Stimulated activated naive CD4-positive, alpha-beta T cell (primary cell): ENCODE data around the gene CHSY3.

Experiments
- DNase-seq, 6 experiments: peaks; one replicate each; lab custom pipeline; 2025; lab: John Stamatoyannopoulos, UW

The CHSY3 gene

DNA sequence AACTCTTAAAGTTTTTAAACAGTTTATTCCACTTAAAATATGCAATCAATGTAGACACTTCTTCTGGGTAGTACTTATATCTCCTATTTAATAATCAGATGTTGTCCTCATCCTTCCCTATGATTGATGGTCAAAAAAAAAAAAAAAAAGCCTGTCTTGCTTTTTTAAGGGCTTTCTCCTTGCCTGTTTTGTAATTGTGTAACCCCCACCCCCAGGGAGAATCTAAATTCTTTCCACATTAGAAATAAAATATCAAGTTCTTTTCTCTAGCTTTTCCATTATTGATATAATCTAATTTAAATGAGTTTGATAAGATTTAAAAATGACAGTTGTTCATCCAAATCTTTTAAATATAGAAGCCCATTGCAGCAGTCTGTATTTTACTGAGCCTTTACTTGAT, 119.7 kb downstream of the CHSY3 start:
- no peak for DNase-seq

DNA sequence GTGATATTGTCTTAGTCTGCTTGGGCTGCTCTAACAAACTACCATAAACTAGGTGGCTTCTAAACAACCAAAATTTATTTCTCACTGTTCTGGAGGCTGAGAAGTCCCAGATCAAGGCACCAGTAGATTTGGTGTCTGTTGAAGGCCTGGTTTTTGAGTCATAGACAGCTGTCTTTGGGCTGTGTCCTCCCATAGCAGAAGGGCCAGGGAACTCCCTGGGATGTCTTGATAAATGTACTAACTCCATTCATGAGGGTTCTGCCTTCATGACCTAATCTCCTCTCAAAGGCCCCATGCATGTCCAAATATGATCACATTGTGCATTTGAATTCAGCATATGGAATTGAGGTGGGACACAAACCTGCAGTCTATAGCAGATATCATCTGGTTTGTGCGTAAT, 121.2 kb downstream of the CHSY3 start:
- DNase-seq, result no peak

- DNase-seq, result no peak
These were observed 128.5 kb downstream of the CHSY3 start for GRCh38 chr5:130032807-130033206.

GRCh38 chr5:130034566-130035210, 130.4 kb downstream of the CHSY3 start:
- no peak for DNase-seq

DNA sequence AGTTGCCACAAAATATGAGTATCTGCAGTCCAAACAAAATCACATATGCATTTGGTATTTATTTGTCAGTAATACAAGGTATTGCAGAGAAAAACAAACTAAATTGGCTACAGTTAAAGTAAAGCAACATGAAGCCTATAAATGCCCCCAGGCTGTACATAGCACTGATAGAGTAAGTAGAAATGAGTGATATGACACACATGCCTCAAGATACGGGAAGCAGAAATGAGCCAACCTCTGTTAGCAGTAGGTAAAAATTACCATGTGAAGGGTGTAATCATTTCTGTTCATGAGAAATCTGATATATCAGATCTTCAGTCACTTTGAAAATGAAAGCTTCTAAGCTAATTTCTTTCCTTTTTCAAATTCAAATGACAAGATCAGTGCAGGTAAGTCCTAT, 131.1 kb downstream of the CHSY3 start:
- no peak for DNase-seq

DNA sequence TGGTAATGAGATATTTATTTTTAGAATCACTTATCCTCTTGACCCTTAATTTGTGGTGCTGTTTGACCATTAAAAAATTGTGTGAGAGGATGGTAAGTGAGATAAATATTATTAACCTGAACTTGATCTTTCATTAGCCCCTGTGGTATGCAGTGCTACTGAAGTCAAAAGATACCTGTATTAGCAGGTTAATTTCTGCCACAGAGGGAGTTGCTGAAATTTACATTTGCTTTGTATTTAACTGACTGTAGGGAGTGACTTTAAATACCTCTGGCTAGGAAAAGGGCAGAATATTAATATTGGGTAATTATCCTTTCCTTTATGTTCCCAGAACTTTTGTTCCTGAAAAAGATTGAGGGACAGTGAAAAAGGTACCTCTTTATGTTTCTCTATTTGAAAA, 133.6 kb downstream of the CHSY3 start:
- DNase-seq, result no peak

DNA sequence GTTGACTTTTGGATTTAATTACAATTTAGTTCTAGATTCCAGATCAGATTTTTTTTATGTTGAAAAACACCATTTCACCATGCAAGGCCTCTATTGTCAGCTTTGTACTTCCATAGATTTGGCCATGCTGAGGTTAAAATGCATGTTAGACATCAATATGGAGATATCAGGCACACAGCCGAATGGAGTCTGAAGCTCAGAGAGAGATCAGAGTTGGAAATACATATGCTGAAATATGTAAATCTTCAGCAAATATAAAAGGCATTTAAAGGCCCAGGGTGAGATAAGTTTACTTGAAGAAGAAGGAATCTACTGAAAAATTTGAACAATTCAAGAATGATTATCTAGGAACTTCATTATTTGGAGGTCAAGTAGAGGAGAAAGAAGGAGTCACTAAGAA, 139.6 kb downstream of the CHSY3 start:
- no peak for DNase-seq

DNA sequence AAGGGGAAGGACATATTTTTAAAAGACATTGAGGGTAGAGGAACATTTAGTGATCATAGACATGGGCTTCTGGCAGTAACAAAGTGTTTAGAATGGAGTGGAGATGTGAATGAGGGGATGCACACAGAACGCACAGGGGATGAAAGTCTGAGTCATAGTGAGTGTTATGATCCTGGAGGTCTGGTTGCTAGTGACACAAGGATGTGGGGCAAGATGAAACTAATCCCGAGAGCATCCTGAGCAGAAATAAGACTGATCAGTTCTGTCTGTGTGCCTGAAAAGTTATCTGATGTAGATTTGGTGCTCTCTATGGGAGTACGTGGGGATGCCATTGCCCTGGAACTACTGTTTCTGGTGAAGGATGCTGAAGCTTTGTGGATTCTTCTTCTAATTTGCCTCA, 141.1 kb downstream of the CHSY3 start:
- no peak for DNase-seq

- DNase-seq, result no peak
These were observed 146.3 kb downstream of the CHSY3 start for GRCh38 chr5:130050585-130050984.

GRCh38 chr5:130052752-130053151, 148.5 kb downstream of the CHSY3 start:
- no peak for DNase-seq

DNA sequence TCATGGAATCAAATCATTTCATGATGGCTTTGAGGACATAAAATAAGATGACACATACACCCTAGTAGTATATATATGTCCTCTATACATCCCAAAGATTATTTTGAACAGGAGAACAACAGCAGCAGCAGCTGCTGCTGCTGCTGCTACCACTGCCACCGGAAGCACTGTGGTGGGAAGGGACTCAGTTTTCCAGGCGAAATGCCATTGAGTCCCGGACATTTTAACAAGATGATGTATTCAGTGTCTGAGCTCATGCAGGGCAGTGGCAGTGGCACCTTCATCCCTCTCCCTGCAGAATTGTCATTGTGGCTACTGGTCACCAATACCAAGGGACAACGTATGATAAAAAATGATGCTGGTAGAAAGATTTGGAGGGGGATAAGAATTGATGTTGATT, 151.3 kb downstream of the CHSY3 start:
- no peak for DNase-seq

- no peak for DNase-seq
These were observed 157.5 kb downstream of the CHSY3 start for GRCh38 chr5:130061746-130062145.

GRCh38 chr5:130063603-130064002, 159.3 kb downstream of the CHSY3 start:
- no peak for DNase-seq

- no peak for DNase-seq
These were observed 160.2 kb downstream of the CHSY3 start for GRCh38 chr5:130064484-130064883.

DNA sequence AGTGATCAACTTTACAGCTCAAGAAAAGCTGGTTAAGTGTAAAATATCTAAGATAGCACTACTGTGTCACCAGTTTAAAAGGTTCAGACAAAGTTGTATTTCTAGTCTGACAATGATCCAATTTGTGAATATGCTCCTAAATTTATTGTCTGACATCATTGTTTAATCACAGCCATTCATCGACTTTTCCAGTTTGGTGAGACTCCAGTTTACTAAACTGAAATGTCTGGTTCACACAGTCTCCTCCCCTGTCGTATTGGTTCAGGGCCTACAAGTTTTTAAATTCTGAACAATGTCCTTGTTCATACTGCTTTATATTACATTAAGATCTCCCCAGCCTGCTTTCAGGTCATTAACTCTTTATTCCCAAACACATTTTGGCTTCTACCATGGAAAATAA, 161.4 kb downstream of the CHSY3 start:
- DNase-seq, result no peak

DNA sequence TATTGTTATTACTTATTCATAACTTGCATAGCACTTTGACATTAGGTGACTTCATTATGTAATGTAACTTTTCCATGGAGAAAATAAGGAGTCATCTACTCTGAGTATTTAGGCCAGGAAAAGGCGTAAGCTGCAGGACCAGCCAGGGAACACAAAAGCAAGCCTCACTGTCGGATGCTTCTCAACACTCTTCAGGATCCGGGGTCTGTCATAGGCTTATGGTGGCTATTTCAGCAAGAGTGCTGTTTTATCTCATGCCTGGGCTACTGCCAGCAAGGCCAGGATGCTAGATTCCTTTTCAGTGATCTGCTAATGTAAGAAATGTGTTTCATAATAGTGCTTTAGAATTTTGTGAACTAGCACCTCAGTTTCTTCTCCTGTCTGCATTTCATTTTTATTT, 162.4 kb downstream of the CHSY3 start:
- DNase-seq, result no peak

- DNase-seq, result no peak
These were observed 163.1 kb downstream of the CHSY3 start for GRCh38 chr5:130067364-130067763.

DNA sequence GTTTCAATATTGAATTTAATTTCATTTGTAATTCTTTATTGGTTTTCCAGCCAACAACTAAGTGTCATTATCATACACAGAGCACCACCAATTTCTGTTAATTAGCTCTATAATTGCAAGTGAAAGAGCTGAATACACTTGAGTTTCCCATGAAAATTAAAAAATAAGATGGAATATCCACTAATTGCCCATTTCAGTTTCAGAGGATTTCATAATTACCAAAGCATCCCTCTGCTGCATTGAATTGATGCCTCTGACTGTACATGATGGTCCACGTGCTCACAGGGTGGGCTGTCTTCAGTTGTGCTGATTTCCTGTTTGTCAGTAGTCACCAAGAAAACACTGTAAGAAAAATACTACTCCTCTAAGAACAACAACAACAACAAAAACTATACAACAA, 163.8 kb downstream of the CHSY3 start:
- no peak for DNase-seq

GRCh38 chr5:130068988-130069387, 164.7 kb downstream of the CHSY3 start:
- DNase-seq, result no peak

GRCh38 chr5:130074820-130075219, 170.6 kb downstream of the CHSY3 start:
- DNase-seq, result no peak

- no peak for DNase-seq
These were observed 172.7 kb downstream of the CHSY3 start for GRCh38 chr5:130077007-130077406.

- DNase-seq, result no peak
These were observed 174.4 kb downstream of the CHSY3 start for GRCh38 chr5:130078661-130079060.

GRCh38 chr5:130090569-130091270, 186.5 kb downstream of the CHSY3 start:
- DNase-seq, result no peak

DNA sequence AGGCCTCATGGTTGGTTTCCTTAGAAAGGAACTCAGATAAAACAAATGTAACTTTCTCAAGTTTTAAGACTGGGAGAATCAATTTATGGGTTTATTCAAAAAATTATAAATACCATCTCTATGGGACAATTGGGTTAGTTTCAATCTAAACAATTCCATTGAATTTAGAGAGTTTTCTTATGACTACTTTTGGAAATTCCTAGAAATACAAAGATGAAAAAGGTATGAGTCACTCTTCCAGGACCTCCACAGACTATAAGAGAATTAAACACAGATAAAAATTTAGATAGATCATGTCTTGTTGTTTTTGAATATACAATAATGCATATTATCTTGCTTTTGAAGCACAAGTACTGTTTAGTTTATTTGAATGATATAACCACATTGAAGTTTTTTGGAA, 188.7 kb downstream of the CHSY3 start:
- no peak for DNase-seq
